ENCODE results near the gene ZNF512. TPM values are rescaled to one million over a fixed set of nuclear protein-coding genes. Genes with fewer than 3 reads are reported as not detected.

Gene ZNF512
- total RNA-seq, 4 donors from 2014 or later = 5.8 to 15.6 (median 8.4) TPM

GRCh38 chr2:27640722-27641245 lies 57.9 kb downstream of the ZNF512 start:
- DNase-seq (no peak), ATAC-seq (no peak)
- Histone ChIP-seq H3K27ac (no peak overlapping the region), H3K4me3 (no peak overlapping the region), H3K27me3 (no peaks in the 10 kb centered on the region), H3K4me1 (no peaks in the 10 kb centered on the region), H3K36me3 (peaks cover under 1 to 93% of the 10 kb centered on the region in 2 donors), H3K9me3 (no peaks in the 10 kb centered on the region)
- intact Hi-C loops (cut with DNase I; ENCODE audit: low total_unique reads) (no loop called here), in situ Hi-C loops (cut with MboI; ENCODE audit: low sequenced_read_pairs in 4 of 4) (loop anchor here in 1 of 4 donors (25.0 kb wide), 1 partner anchor 178 kb away; no protein-coding TSS in a partner anchor)
- TF ChIP-seq CTCF (IDR thresholded peaks at IDR 0.05 in 4 of 5, conservative IDR thresholded peaks at IDR 0.05 in 1 of 5) = no peak
- TF ChIP-seq POLR2A (IDR thresholded peaks at IDR 0.05) = no peak

- H3K36me3 ChIP-seq = peaks cover 4 to 91% of the 10 kb centered on the region in 2 donors
- DNase-seq (no peak), ATAC-seq (no peak)
- in situ Hi-C loops (cut with MboI; ENCODE audit: low sequenced_read_pairs in 4 of 4) = loop anchor here in 1 of 4 donors (25.0 kb wide), 1 partner anchor 183 kb away; no protein-coding TSS in a partner anchor
- H3K4me1 ChIP-seq = no peaks in the 10 kb centered on the region
- no peaks in the 10 kb centered on the region for H3K27me3 ChIP-seq
- intact Hi-C loops (cut with DNase I; ENCODE audit: low total_unique reads) = no loop called here
- H3K9me3 ChIP-seq = no peaks in the 10 kb centered on the region
- no peak overlapping the region for H3K4me3 ChIP-seq
- no peak for TF ChIP-seq POLR2A (IDR thresholded peaks at IDR 0.05)
- TF ChIP-seq CTCF (IDR thresholded peaks at IDR 0.05 in 4 of 5, conservative IDR thresholded peaks at IDR 0.05 in 1 of 5) = no peak
- no peak overlapping the region for H3K27ac ChIP-seq
Measured at GRCh38 chr2:27645197-27645596, 62.4 kb downstream of the ZNF512 start.

- ATAC-seq = no peak
- in situ Hi-C loops (cut with MboI; ENCODE audit: low sequenced_read_pairs in 4 of 4) (loop anchor here in 1 of 4 donors (25.0 kb wide), 1 partner anchor 185 kb away; no protein-coding TSS in a partner anchor), intact Hi-C loops (cut with DNase I; ENCODE audit: low total_unique reads) (no loop called here)
- peaks cover 4 to 91% of the 10 kb centered on the region in 2 donors for H3K36me3 ChIP-seq
- H3K27ac ChIP-seq = no peak overlapping the region
- no peaks in the 10 kb centered on the region for H3K9me3 ChIP-seq
- no peak for TF ChIP-seq CTCF (IDR thresholded peaks at IDR 0.05 in 4 of 5, conservative IDR thresholded peaks at IDR 0.05 in 1 of 5)
- TF ChIP-seq POLR2A (IDR thresholded peaks at IDR 0.05) = no peak
- no peak for DNase-seq
- no peak overlapping the region for H3K4me3 ChIP-seq
- no peaks in the 10 kb centered on the region for H3K4me1 ChIP-seq
- H3K27me3 ChIP-seq = no peaks in the 10 kb centered on the region
Measured at GRCh38 chr2:27647289-27647688, 64.4 kb downstream of the ZNF512 start.

GRCh38 chr2:27647737-27648136 lies 64.9 kb downstream of the ZNF512 start:
- H3K27ac ChIP-seq = no peak overlapping the region
- no peak for TF ChIP-seq CTCF (IDR thresholded peaks at IDR 0.05 in 4 of 5, conservative IDR thresholded peaks at IDR 0.05 in 1 of 5)
- no peak for TF ChIP-seq POLR2A (IDR thresholded peaks at IDR 0.05)
- in situ Hi-C loops (cut with MboI; ENCODE audit: low sequenced_read_pairs in 4 of 4) = loop anchor here in 1 of 4 donors (25.0 kb wide), 1 partner anchor 185 kb away; no protein-coding TSS in a partner anchor
- peaks cover 4 to 91% of the 10 kb centered on the region in 2 donors for H3K36me3 ChIP-seq
- H3K4me1 ChIP-seq = no peaks in the 10 kb centered on the region
- DNase-seq (no peak), ATAC-seq (no peak)
- no peaks in the 10 kb centered on the region for H3K9me3 ChIP-seq
- H3K27me3 ChIP-seq = no peaks in the 10 kb centered on the region
- no peak overlapping the region for H3K4me3 ChIP-seq
- intact Hi-C loops (cut with DNase I; ENCODE audit: low total_unique reads) = no loop called here

- Histone ChIP-seq H3K9me3 (no peaks in the 10 kb centered on the region), H3K27ac (no peak overlapping the region), H3K27me3 (no peaks in the 10 kb centered on the region), H3K36me3 (peaks cover 4 to 95% of the 10 kb centered on the region in 2 donors), H3K4me3 (no peak overlapping the region), H3K4me1 (no peaks in the 10 kb centered on the region)
- no peak for DNase-seq
- intact Hi-C loops (cut with DNase I; ENCODE audit: low total_unique reads) = no loop called here
- in situ Hi-C loops (cut with MboI; ENCODE audit: low sequenced_read_pairs in 4 of 4) = no loop called here
- no peak for ATAC-seq
- TF ChIP-seq CTCF (IDR thresholded peaks at IDR 0.05 in 4 of 5, conservative IDR thresholded peaks at IDR 0.05 in 1 of 5) (no peak), POLR2A (IDR thresholded peaks at IDR 0.05) (no peak)
Measured at GRCh38 chr2:27651056-27651455, 68.2 kb downstream of the ZNF512 start.
